ENCODE measurements around the gene SMIM7. TPM values are rescaled to one million over a fixed set of nuclear protein-coding genes. Genes with fewer than 3 reads are reported as not detected.
"Not testable (repeated sequence)": the region's sequence is repeated elsewhere in the genome, so short reads cannot be mapped to it uniquely, and the experiment has no call there.

Gene SMIM7
- total RNA-seq, 1 donor from 2014 or later = 48.0 TPM

GRCh38 chr19:16676101-16676798 lies 16.3 kb upstream of the SMIM7 start:
- Histone ChIP-seq H3K9me3 (ENCODE audit: control insufficient read depth in 3 of 3, low read length in 3 of 3) (no peaks in the 10 kb centered on the region), H3K9ac (ENCODE audit: low read depth in 1 of 3, low read length in 3 of 3) (no peak overlapping the region), H3K27ac (ENCODE audit: low read depth, low read length) (no peak overlapping the region), H3K36me3 (ENCODE audit: control insufficient read depth in 3 of 3, insufficient read depth in 3 of 3, low read length in 3 of 3) (peaks cover 22 to 24% (median 22%) of the 10 kb centered on the region in 3 donors), H3K4me1 (ENCODE audit: control insufficient read depth in 3 of 3, insufficient read depth in 3 of 3, low read length in 3 of 3) (peaks cover 15 to 34% (median 31%) of the 10 kb centered on the region in 3 donors), H3K27me3 (ENCODE audit: control insufficient read depth in 3 of 3, insufficient read depth in 3 of 3, low read length in 3 of 3) (no peaks in the 10 kb centered on the region), H3K4me3 (ENCODE audit: low read length in 3 of 3) (no peak overlapping the region)

GRCh38 chr19:16673839-16674238 lies 13.9 kb upstream of the SMIM7 start:
- not testable (repeated sequence) for H3K36me3 ChIP-seq (ENCODE audit: control insufficient read depth in 3 of 3, insufficient read depth in 3 of 3, low read length in 3 of 3); H3K4me3 ChIP-seq (ENCODE audit: low read length in 3 of 3); H3K27me3 ChIP-seq (ENCODE audit: control insufficient read depth in 3 of 3, insufficient read depth in 3 of 3, low read length in 3 of 3); H3K9me3 ChIP-seq (ENCODE audit: control insufficient read depth in 3 of 3, low read length in 3 of 3)
- peaks cover 12 to 38% (median 36%) of the 10 kb centered on the region in 3 donors for H3K4me1 ChIP-seq (ENCODE audit: control insufficient read depth in 3 of 3, insufficient read depth in 3 of 3, low read length in 3 of 3)
- peak overlapping the region; percentile 87 for H3K27ac ChIP-seq (ENCODE audit: low read depth, low read length)
- peak overlapping the region in 1 of 3 donors; percentile 6 for H3K9ac ChIP-seq (ENCODE audit: low read depth in 1 of 3, low read length in 3 of 3)

GRCh38 chr19:16673231-16673630 lies 13.3 kb upstream of the SMIM7 start:
- no peak overlapping the region for H3K9ac ChIP-seq (ENCODE audit: low read depth in 1 of 3, low read length in 3 of 3)
- H3K36me3 ChIP-seq (ENCODE audit: control insufficient read depth in 3 of 3, insufficient read depth in 3 of 3, low read length in 3 of 3) = peaks cover 4 to 9% (median 7%) of the 10 kb centered on the region in 3 donors
- peak overlapping the region; percentile 87 for H3K27ac ChIP-seq (ENCODE audit: low read depth, low read length)
- peaks cover 12 to 38% (median 36%) of the 10 kb centered on the region in 3 donors for H3K4me1 ChIP-seq (ENCODE audit: control insufficient read depth in 3 of 3, insufficient read depth in 3 of 3, low read length in 3 of 3)
- H3K4me3 ChIP-seq (ENCODE audit: low read length in 3 of 3) = no peak overlapping the region
- no peaks in the 10 kb centered on the region for H3K9me3 ChIP-seq (ENCODE audit: control insufficient read depth in 3 of 3, low read length in 3 of 3)
- no peaks in the 10 kb centered on the region for H3K27me3 ChIP-seq (ENCODE audit: control insufficient read depth in 3 of 3, insufficient read depth in 3 of 3, low read length in 3 of 3)

- peaks cover 8 to 38% (median 37%) of the 10 kb centered on the region in 3 donors for H3K4me1 ChIP-seq (ENCODE audit: control insufficient read depth in 3 of 3, insufficient read depth in 3 of 3, low read length in 3 of 3)
- peak overlapping the region in 1 of 3 donors; percentile 38 for H3K4me3 ChIP-seq (ENCODE audit: low read length in 3 of 3)
Measured at GRCh38 chr19:16671652-16672274, 11.8 kb upstream of the SMIM7 start.

GRCh38 chr19:16670291-16670690 lies 10.3 kb upstream of the SMIM7 start:
- Histone ChIP-seq H3K27me3 (ENCODE audit: control insufficient read depth in 3 of 3, insufficient read depth in 3 of 3, low read length in 3 of 3) (no peaks in the 10 kb centered on the region), H3K9me3 (ENCODE audit: control insufficient read depth in 3 of 3, low read length in 3 of 3) (no peaks in the 10 kb centered on the region), H3K27ac (ENCODE audit: low read depth, low read length) (peak overlapping the region; percentile 87), H3K4me1 (ENCODE audit: control insufficient read depth in 3 of 3, insufficient read depth in 3 of 3, low read length in 3 of 3) (peaks cover 8 to 43% (median 36%) of the 10 kb centered on the region in 3 donors), H3K9ac (ENCODE audit: low read depth in 1 of 3, low read length in 3 of 3) (peak overlapping the region in 1 of 3 donors; percentile 25), H3K4me3 (ENCODE audit: low read length in 3 of 3) (no peak overlapping the region), H3K36me3 (ENCODE audit: control insufficient read depth in 3 of 3, insufficient read depth in 3 of 3, low read length in 3 of 3) (peaks cover 4 to 10% (median 8%) of the 10 kb centered on the region in 3 donors)

More at GRCh38 chr19:16671652-16672274, 11.8 kb upstream of the SMIM7 start:
- peak overlapping the region; percentile 87 for H3K27ac ChIP-seq (ENCODE audit: low read depth, low read length)
- no peaks in the 10 kb centered on the region for H3K27me3 ChIP-seq (ENCODE audit: control insufficient read depth in 3 of 3, insufficient read depth in 3 of 3, low read length in 3 of 3)
- peak overlapping the region; percentile 42 to 58 (median 48) for H3K9ac ChIP-seq (ENCODE audit: low read depth in 1 of 3, low read length in 3 of 3)
- peaks cover 4 to 7% (median 6%) of the 10 kb centered on the region in 3 donors for H3K36me3 ChIP-seq (ENCODE audit: control insufficient read depth in 3 of 3, insufficient read depth in 3 of 3, low read length in 3 of 3)
- no peaks in the 10 kb centered on the region for H3K9me3 ChIP-seq (ENCODE audit: control insufficient read depth in 3 of 3, low read length in 3 of 3)

GRCh38 chr19:16668702-16669101 lies 8.8 kb upstream of the SMIM7 start:
- not testable (repeated sequence) for H3K4me3 ChIP-seq (ENCODE audit: low read length in 3 of 3); H3K36me3 ChIP-seq (ENCODE audit: control insufficient read depth in 3 of 3, insufficient read depth in 3 of 3, low read length in 3 of 3); H3K27me3 ChIP-seq (ENCODE audit: control insufficient read depth in 3 of 3, insufficient read depth in 3 of 3, low read length in 3 of 3); H3K9me3 ChIP-seq (ENCODE audit: control insufficient read depth in 3 of 3, low read length in 3 of 3)
- H3K4me1 ChIP-seq (ENCODE audit: control insufficient read depth in 3 of 3, insufficient read depth in 3 of 3, low read length in 3 of 3) = peaks cover 16 to 41% (median 38%) of the 10 kb centered on the region in 3 donors
- peak overlapping the region in 1 of 3 donors; percentile 19 for H3K9ac ChIP-seq (ENCODE audit: low read depth in 1 of 3, low read length in 3 of 3)
- H3K27ac ChIP-seq (ENCODE audit: low read depth, low read length) = peak overlapping the region; percentile 48

- Histone ChIP-seq H3K9ac (ENCODE audit: low read depth in 1 of 3, low read length in 3 of 3) (no peak overlapping the region), H3K36me3 (ENCODE audit: control insufficient read depth in 3 of 3, insufficient read depth in 3 of 3, low read length in 3 of 3) (peaks cover 0 to 8% (median 5%) of the 10 kb centered on the region in 3 donors), H3K4me1 (ENCODE audit: control insufficient read depth in 3 of 3, insufficient read depth in 3 of 3, low read length in 3 of 3) (peaks cover 12 to 36% (median 34%) of the 10 kb centered on the region in 3 donors), H3K4me3 (ENCODE audit: low read length in 3 of 3) (no peak overlapping the region), H3K9me3 (ENCODE audit: control insufficient read depth in 3 of 3, low read length in 3 of 3) (no peaks in the 10 kb centered on the region), H3K27me3 (ENCODE audit: control insufficient read depth in 3 of 3, insufficient read depth in 3 of 3, low read length in 3 of 3) (no peaks in the 10 kb centered on the region), H3K27ac (ENCODE audit: low read depth, low read length) (peak overlapping the region; percentile 48)
Measured at GRCh38 chr19:16668176-16668575, 8.2 kb upstream of the SMIM7 start.

- Histone ChIP-seq H3K4me3 (ENCODE audit: low read length in 3 of 3) (peak overlapping the region; percentile 77 to 100 (median 84)), H3K36me3 (ENCODE audit: control insufficient read depth in 3 of 3, insufficient read depth in 3 of 3, low read length in 3 of 3) (peaks cover 17 to 23% (median 19%) of the 10 kb centered on the region in 3 donors), H3K4me1 (ENCODE audit: control insufficient read depth in 3 of 3, insufficient read depth in 3 of 3, low read length in 3 of 3) (peaks cover 35 to 49% (median 45%) of the 10 kb centered on the region in 3 donors), H3K9me3 (ENCODE audit: control insufficient read depth in 3 of 3, low read length in 3 of 3) (no peaks in the 10 kb centered on the region), H3K27me3 (ENCODE audit: control insufficient read depth in 3 of 3, insufficient read depth in 3 of 3, low read length in 3 of 3) (no peaks in the 10 kb centered on the region), H3K27ac (ENCODE audit: low read depth, low read length) (peak overlapping the region; percentile 100), H3K9ac (ENCODE audit: low read depth in 1 of 3, low read length in 3 of 3) (peak overlapping the region; percentile 82 to 96 (median 87))
Measured at GRCh38 chr19:16661480-16662034, 1.6 kb upstream of the SMIM7 start.

GRCh38 chr19:16660763-16661479 lies 977 bp upstream of the SMIM7 start, which contains the start of gene TMEM38A:
TMEM38A (plus strand) TSS chr19:16661139; CDS start chr19:16661218, 79 bp downstream.
- Histone ChIP-seq H3K9ac (ENCODE audit: low read depth in 1 of 3, low read length in 3 of 3) (peak within 1 kb of the TSS; percentile 94 to 98 (median 94)), H3K27ac (ENCODE audit: low read depth, low read length) (peak within 1 kb of the TSS; percentile 100), H3K9me3 (ENCODE audit: control insufficient read depth in 3 of 3, low read length in 3 of 3) (no peaks in the 10 kb centered on the region), H3K27me3 (ENCODE audit: control insufficient read depth in 3 of 3, insufficient read depth in 3 of 3, low read length in 3 of 3) (no peaks in the 10 kb centered on the region), H3K4me1 (ENCODE audit: control insufficient read depth in 3 of 3, insufficient read depth in 3 of 3, low read length in 3 of 3) (peaks cover 35 to 49% (median 41%) of the 10 kb centered on the region in 3 donors), H3K36me3 (ENCODE audit: control insufficient read depth in 3 of 3, insufficient read depth in 3 of 3, low read length in 3 of 3) (peaks cover 20 to 30% (median 21%) of the 10 kb centered on the region in 3 donors), H3K4me3 (ENCODE audit: low read length in 3 of 3) (peak within 1 kb of the TSS; percentile 97 to 100 (median 99))
